HG02938 (cell line): Measurements from ENCODE around the gene HNF1B.
"Not testable (repeated sequence)": the region's sequence is repeated elsewhere in the genome, so short reads cannot be mapped to it uniquely, and the experiment has no call there.

Source experiments
- ATAC-seq: cut with Tn5 transposase; IDR thresholded peaks from one replicate; pipeline ENCODE4 v1.9.1; 2021; ENCODE audit warnings: mild to moderate bottlenecking, moderate library complexity; ENCODE audit not compliant: unreplicated experiment

Gene HNF1B, protein sequence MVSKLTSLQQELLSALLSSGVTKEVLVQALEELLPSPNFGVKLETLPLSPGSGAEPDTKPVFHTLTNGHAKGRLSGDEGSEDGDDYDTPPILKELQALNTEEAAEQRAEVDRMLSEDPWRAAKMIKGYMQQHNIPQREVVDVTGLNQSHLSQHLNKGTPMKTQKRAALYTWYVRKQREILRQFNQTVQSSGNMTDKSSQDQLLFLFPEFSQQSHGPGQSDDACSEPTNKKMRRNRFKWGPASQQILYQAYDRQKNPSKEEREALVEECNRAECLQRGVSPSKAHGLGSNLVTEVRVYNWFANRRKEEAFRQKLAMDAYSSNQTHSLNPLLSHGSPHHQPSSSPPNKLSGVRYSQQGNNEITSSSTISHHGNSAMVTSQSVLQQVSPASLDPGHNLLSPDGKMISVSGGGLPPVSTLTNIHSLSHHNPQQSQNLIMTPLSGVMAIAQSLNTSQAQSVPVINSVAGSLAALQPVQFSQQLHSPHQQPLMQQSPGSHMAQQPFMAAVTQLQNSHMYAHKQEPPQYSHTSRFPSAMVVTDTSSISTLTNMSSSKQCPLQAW

GRCh38 chr17:37744961-37745800, at the start of gene HNF1B:
HNF1B (minus strand) TSS chr17:37745059; CDS start chr17:37744884, 175 bp downstream.
- ATAC-seq, result peak; percentile 48

- ATAC-seq, result no peak
Measured at GRCh38 chr17:37792787-37793186, 47.9 kb upstream of the HNF1B start.

DNA sequence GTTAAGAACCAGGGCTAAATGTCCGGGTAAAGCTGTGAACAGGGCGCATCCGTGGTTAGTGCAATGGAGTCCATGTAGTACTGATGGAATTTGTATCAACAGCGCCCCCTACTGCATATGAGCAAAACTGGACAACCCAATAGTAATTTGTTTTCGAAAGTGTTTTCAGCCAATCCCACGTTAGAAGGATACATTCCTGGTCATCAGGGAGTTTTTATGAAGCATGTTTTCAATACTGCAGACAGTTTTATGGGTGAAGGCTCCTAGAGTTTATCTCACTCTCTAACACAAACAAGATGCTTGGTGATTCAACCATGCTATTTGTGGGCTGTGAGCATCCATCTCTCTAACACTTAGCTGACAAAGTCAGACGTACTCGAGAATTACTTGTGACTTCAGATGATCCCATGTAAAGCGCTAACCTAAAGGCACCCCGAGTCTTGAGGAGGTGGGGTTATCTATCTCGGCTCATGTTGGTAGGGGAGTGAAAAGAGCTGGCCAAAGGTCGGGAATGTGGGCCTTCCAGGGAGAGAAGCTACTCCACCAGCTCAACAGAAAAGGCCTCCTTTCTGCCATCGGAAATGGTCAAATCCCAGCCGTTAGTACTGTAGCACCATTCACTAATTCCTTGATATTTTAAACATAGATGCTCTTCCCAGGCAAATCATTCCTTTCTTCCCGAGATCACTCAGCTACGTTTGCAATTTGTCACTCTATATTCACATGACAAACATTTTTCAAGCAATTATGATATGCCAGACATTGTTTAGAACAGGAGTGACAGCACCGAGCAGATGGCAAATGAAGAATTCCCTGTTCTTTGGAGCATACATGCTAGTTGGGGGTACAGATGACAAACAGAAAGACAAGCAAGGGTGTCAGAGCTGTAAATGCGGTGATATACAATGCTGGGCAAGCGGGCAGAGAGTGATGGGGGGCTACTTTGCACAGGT, 46.9 kb upstream of the HNF1B start:
- no peak for ATAC-seq

GRCh38 chr17:37789771-37790541, 45.1 kb upstream of the HNF1B start:
- ATAC-seq, result no peak

DNA sequence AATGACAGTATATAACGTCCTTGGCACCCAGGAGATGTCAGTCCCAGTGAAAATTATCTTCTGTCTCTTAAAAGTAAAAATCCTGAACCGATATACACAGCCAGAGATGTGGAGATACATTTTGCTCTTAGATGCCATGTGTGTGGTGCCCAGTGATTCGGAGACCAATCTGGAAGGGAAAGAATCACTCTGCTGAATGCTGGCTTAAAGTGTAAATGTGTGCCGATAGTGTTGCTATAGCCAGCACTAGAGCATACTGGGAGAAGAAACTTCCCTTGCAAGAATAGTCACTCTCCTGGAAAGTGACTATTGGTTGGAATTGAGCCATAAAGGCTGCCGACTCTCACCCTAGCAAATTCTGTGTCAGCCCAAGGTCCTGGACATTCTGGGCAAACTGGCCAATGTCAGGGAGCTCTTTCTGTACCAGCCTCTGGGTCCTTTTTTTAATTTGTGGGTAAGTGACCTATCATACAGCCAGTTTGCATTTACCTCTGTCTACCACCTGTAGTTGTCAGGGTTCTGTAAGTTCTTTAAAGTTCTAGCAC, 44.2 kb upstream of the HNF1B start:
- ATAC-seq, result no peak

GRCh38 chr17:37788526-37788925, 43.7 kb upstream of the HNF1B start:
- ATAC-seq, result no peak

DNA sequence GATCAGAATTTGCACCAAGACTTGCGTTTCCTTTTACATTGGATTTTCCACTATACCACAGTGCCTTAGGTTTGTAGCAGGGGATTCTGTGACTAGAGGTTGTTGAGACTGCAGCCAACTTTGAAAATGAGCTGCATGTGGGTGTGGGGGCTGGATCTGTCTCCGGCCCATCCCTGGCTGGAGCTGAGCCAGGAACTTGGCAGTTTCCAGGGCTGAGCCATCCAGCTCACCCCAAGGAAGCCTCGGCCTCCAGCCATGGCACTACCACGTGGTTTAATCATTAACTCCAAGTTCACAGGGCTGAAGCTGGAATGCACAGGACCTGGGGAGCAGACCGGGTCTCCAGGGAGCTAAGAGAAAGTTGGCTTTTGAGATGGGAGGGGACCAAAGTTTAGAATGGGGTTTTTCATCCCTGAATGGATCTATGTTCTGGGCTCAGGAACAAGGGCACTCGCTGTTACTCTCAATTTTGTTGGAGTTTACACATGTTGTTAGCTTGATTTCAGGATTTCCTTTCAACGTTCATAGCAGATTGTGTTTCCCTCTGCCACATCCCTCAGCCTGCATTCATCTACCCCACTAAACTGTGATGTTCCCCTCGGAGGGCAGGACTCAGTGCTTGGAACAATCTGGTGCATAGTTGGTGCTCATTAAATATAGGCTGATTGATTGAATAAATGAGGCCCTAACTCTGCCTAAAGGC, 42.3 kb upstream of the HNF1B start:
- ATAC-seq, result no peak

GRCh38 chr17:37786481-37786880, 41.6 kb upstream of the HNF1B start:
- no peak for ATAC-seq

- not testable (repeated sequence) for ATAC-seq
Measured at GRCh38 chr17:37782460-37782859, 37.6 kb upstream of the HNF1B start.

DNA sequence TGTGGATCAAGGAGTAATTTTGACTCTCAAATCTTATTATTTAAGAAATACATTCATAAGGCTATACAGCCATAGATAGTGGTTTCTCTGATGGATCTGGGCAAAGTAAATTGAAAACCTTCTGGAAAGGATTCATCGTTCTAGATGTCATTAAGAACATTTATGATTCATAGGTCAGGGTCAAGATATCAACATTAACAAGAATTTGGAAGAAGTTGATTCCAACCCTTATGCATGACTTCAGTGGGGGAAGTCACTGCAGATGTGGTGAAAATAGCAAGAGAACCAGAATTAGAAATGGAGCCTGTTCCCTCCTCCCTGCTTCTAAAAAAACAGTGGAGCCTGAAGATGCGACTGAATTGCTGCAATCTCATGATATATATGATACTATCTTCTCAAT, 36.6 kb upstream of the HNF1B start:
- no peak for ATAC-seq

- ATAC-seq, result no peak
Measured at GRCh38 chr17:37779554-37779953, 34.7 kb upstream of the HNF1B start.

DNA sequence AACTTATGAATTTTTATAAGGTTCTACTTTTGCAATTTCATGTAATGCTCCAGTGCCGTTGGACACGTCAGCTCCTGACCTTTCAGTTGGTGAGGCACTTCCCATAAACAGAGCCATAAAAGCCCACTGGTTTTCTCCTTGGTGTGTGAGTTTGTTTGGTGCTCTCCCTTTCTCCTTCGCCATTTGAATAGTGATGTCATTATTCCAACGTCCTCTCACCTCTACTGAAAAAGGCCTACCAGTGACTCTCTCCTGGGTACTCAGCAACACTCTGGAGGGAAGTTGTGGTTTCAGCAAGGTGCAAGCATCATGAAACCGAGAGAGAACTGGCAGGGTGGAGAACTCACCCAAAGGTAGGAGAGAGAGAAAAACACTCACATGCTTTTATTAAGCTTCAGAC, 29.6 kb upstream of the HNF1B start:
- ATAC-seq, result peak; percentile 69

DNA sequence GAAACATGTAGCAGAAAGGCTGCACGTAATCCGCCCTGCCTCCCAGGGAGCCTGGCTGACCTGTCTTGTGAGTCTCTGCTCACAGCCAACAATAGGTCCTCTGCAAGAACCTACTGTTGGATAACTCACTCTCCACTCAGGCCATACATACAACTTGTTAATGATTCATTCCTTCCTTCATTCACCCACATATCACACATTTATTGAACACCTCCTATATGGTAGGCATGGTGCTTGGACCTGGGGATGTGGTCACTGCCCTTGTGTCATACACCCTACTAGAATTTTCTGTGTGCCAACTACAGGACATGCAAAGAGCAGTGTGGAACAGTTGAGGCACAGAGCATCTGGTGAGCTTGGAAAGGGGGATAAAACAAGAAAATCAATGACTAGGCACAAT, 28.1 kb upstream of the HNF1B start:
- ATAC-seq, result no peak

- no peak for ATAC-seq
Measured at GRCh38 chr17:37770631-37771518, 26.0 kb upstream of the HNF1B start.

DNA sequence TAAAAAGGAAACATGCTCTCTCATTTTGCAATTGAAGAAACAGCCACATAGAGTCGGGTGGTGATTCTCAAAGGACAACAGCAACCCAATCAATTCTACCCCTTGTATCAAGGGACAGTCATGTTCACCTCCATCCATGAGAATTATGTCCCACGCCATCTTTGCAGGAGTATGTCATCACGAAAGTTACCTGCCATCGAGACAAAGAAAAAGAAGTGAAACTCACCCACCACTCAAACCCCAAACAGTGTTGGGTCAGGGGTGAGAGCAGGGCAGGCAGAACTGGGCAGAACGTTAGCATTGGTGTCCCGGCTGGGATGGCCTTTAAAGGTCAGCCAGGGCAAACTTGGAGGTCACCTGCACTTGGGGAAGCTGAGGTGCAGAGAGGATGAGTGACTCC, 24.2 kb upstream of the HNF1B start:
- no peak for ATAC-seq

GRCh38 chr17:37768438-37768837, 23.6 kb upstream of the HNF1B start:
- ATAC-seq, result no peak

DNA sequence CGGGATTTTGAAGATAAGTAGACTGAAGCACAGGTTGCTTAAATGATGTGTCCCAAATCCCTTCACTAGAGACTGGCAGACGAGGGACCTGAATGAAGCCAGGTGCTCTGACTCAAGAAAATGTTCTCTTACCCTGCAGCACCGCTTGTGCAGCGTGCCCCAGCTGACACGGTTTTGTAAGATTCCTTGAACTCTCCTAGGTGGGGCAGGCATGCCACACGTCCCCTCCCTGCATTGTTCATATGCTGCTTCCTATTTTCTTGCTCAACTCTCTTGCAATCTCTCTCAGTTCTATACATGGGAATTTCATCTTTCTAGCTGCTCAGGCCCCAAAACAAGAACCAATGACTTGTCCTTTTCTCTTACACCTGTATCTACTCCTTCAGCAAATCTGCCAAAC, 22.1 kb upstream of the HNF1B start:
- no peak for ATAC-seq

DNA sequence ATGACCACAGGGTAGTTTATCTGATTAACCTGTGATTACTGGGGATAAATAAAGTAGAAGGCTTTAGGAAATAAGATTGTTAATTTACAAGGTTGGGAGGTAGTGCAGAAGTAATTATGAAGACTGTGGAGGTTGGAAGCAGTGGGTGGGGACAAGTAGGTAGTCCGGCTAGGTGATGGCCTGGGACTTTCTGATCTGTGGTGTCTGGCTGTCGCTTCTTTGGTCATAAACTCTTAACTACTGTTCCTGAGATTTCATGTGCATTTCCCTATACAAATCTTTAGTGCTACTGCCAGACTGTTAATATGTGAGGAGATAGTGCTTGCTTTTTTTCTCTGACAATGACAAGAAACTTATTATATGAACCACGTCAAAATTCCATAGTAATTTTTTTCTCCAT, 19.5 kb upstream of the HNF1B start:
- no peak for ATAC-seq
